IMR-90 (cell line): ENCODE data around the gene VTN. TPM values are rescaled to one million over a fixed set of nuclear protein-coding genes. Genes with fewer than 3 reads are reported as not detected.

ENCODE experiments used
- ATAC-seq: fragments of 200-7000 bp; cut with Tn5 transposase; 2 replicates; pipeline ENCODE4 v1.9.1; 2020; ENCODE audit warnings: low read depth, mild to moderate bottlenecking, moderate library complexity
- BruUV-seq: library from RNA; stranded (reverse); fragments of 400-500 nt; replicated peaks from 2 replicates; lab custom pipeline; 2021; lab: Mats Ljungman, UMichigan
- CTCF ChIA-PET: fragments of 300-600 bp; formaldehyde crosslinking; extraction: SDS; loops from one replicate; lab custom pipeline; 2021; ENCODE audit warnings: antibody characterized with exemption; lab: Yijun Ruan, JAX
- POLR2A ChIA-PET: fragments of 300-600 bp; sonication (Branson Sonifier 250); formaldehyde crosslinking; loops from one replicate; lab custom pipeline; 2022; ENCODE audit warnings: antibody characterized with exemption; ENCODE audit not compliant: unreplicated experiment; lab: Charles Lee
- DNase-seq: peaks from one replicate; pipeline ENCODE4 v3.0.0; 2013
- H2AFZ ChIP-seq: replicated peaks from 2 replicates; pipeline ENCODE3; 2013; ENCODE audit warnings: low read length, mild to moderate bottlenecking; ENCODE audit not compliant: poor library complexity
- H2AK5ac ChIP-seq: 2 replicates; pipeline ENCODE4 v1.6.1; 2013; ENCODE audit warnings: low read depth, low read length, inconsistent platforms
- H2AK9ac ChIP-seq: replicated peaks from 2 replicates; pipeline ENCODE3; 2013; ENCODE audit warnings: mild to moderate bottlenecking, low read depth, low read length, moderate library complexity; ENCODE audit not compliant: poor library complexity
- H2BK120ac ChIP-seq: 2 replicates; pipeline ENCODE4 v1.6.1; 2013; ENCODE audit warnings: low read depth, low read length, inconsistent platforms
- H2BK15ac ChIP-seq: 3 replicates; pipeline ENCODE4 v1.6.1; 2013; ENCODE audit warnings: low read depth, low read length, inconsistent platforms
- H2BK20ac ChIP-seq: 2 replicates; pipeline ENCODE4 v1.6.1; 2013; ENCODE audit warnings: low read depth, mild to moderate bottlenecking, inconsistent platforms, low read length, moderate library complexity
- H2BK5ac ChIP-seq: 2 replicates; pipeline ENCODE4 v1.6.1; 2013; ENCODE audit warnings: mild to moderate bottlenecking, low read depth, low read length, inconsistent platforms; ENCODE audit not compliant: poor library complexity, severe bottlenecking
- H3K14ac ChIP-seq: replicated peaks from 2 replicates; pipeline ENCODE4 v1.6.1; 2013; ENCODE audit warnings: low read depth, low read length, inconsistent platforms
- H3K18ac ChIP-seq: 2 replicates; pipeline ENCODE4 v1.6.1; 2013; ENCODE audit warnings: low read depth, low read length, control low read depth
- H3K23ac ChIP-seq: 2 replicates; pipeline ENCODE4 v1.6.1; 2013; ENCODE audit warnings: low read depth, low read length, inconsistent platforms
- H3K27ac ChIP-seq: 2 replicates; pipeline ENCODE4 v1.5.1; 2013; ENCODE audit warnings: mild to moderate bottlenecking, control low read depth, low read length; ENCODE audit not compliant: insufficient read depth
- H3K27me3 ChIP-seq: 2 replicates; pipeline ENCODE4 v1.6.1; 2013; ENCODE audit warnings: low read length; ENCODE audit not compliant: control insufficient read depth, insufficient read depth
- H3K36me3 ChIP-seq: 2 replicates; pipeline ENCODE4 v1.6.1; 2013; ENCODE audit warnings: low read length, mixed read lengths; ENCODE audit not compliant: control insufficient read depth, insufficient read depth
- H3K4ac ChIP-seq: 2 replicates; pipeline ENCODE4 v1.6.1; 2013; ENCODE audit warnings: low read depth, low read length, inconsistent platforms
- H3K4me1 ChIP-seq: 2 replicates; pipeline ENCODE4 v1.6.1; 2013; ENCODE audit warnings: low read length, mixed read lengths; ENCODE audit not compliant: control insufficient read depth, insufficient read depth
- H3K4me2 ChIP-seq: 2 replicates; pipeline ENCODE4 v1.6.1; 2013; ENCODE audit warnings: low read depth, mild to moderate bottlenecking, control low read depth, low read length, moderate library complexity
- H3K4me3 ChIP-seq: 2 replicates; pipeline ENCODE4 v1.5.1; 2013; ENCODE audit warnings: low read depth, mild to moderate bottlenecking, control low read depth, low read length, moderate library complexity; ENCODE audit not compliant: insufficient read depth
- H3K56ac ChIP-seq: 2 replicates; pipeline ENCODE4 v1.6.1; 2013; ENCODE audit warnings: low read length, inconsistent platforms; ENCODE audit not compliant: insufficient read depth; ENCODE audit errors: extremely low read depth
- H3K79me1 ChIP-seq, 2 experiments: 2 replicates each; pipeline ENCODE4 v1.6.1; 2013; ENCODE audit warnings: low read length in 2 of 2, inconsistent platforms in 1 of 2, low read depth in 1 of 2
- H3K9ac ChIP-seq: 2 replicates; pipeline ENCODE4 v1.6.1; 2013; ENCODE audit warnings: low read depth, low read length, control low read depth
- H3K9me1 ChIP-seq: 2 replicates; pipeline ENCODE4 v1.6.1; 2013; ENCODE audit warnings: low read length, inconsistent platforms; ENCODE audit not compliant: insufficient read depth
- H3K9me3 ChIP-seq: 2 replicates; pipeline ENCODE4 v1.6.1; 2013; ENCODE audit warnings: low read length; ENCODE audit not compliant: control insufficient read depth, insufficient read depth
- H4K20me1 ChIP-seq: 2 replicates; pipeline ENCODE4 v1.6.1; 2013; ENCODE audit warnings: low read length, inconsistent platforms; ENCODE audit not compliant: insufficient read depth
- H4K5ac ChIP-seq: 2 replicates; pipeline ENCODE4 v1.6.1; 2013; ENCODE audit warnings: mild to moderate bottlenecking, low read depth, low read length, control low read depth
- H4K8ac ChIP-seq, 2 experiments: 2 replicates each; pipeline ENCODE4 v1.6.1; 2013; ENCODE audit warnings: low read depth in 2 of 2, low read length in 2 of 2, control low read depth in 1 of 2, inconsistent platforms in 1 of 2
- H4K91ac ChIP-seq: 2 replicates; pipeline ENCODE4 v1.6.1; 2013; ENCODE audit warnings: low read depth, low read length, inconsistent platforms; ENCODE audit not compliant: insufficient read depth
- CEBPB ChIP-seq: IDR thresholded peaks from 2 replicates; pipeline ENCODE4 v1.6.1; 2012; ENCODE audit warnings: low read depth, low read length, improper control_type of control experiment
- RCOR1 ChIP-seq: IDR thresholded peaks from 2 replicates; pipeline ENCODE4 v1.6.1; 2012; ENCODE audit warnings: mild to moderate bottlenecking, low read length, improper control_type of control experiment; ENCODE audit not compliant: insufficient replicate concordance
- WGBS, 2 experiments: methylation state at CpG; one replicate each; pipeline versions ENCODE4 v1.1.5 to v1.1.7; 2013; ENCODE audit warnings: missing lambda C conversion rate in 2 of 2; ENCODE audit not compliant: insufficient read length in 1 of 2; ENCODE audit errors: extremely low coverage in 2 of 2; 5-methylcytosine and 5-hydroxymethylcytosine counted together
- dilution Hi-C: fragments of 300-500 bp; cut with HindIII; formaldehyde crosslinking; loops from one replicate; pipeline ENCODE4 v1.14.3; 2018; ENCODE audit warnings: low sequenced_read_pairs; ENCODE audit not compliant: unreplicated experiment
- in situ Hi-C: fragments of 300-500 bp; cut with MboI; formaldehyde crosslinking; loops from 3 replicates; pipeline ENCODE4 v1.14.3; 2019; ENCODE audit warnings: low sequenced_read_pairs, inconsistent platforms, mixed read lengths
- intact Hi-C: fragments of 100-400 bp; cut with micrococcal nuclease; formaldehyde crosslinking; loops from 2 replicates; pipeline ENCODE4 v1.10.0; 2022
- polyA plus RNA-seq, 3 experiments: library from polyadenylated mRNA; depleted of rRNA; stranded (reverse); fragments of >200 nt; gene quantifications; 2 replicates each; pipeline ENCODE4 v1.2.3, GENCODE V29; 2012; ENCODE audit warnings: low replicate concordance in 1 of 3
- total RNA-seq: library from RNA; depleted of rRNA; stranded (reverse); fragments of >200 nt; gene quantifications from 2 replicates; pipeline ENCODE4 v1.2.3, GENCODE V29; 2012

VTN gene
- total and polyA plus RNA-seq, 2 of the 4 experiments (the other 2 are of a cell fraction), result 0.18 to 1.0 TPM

DNA sequence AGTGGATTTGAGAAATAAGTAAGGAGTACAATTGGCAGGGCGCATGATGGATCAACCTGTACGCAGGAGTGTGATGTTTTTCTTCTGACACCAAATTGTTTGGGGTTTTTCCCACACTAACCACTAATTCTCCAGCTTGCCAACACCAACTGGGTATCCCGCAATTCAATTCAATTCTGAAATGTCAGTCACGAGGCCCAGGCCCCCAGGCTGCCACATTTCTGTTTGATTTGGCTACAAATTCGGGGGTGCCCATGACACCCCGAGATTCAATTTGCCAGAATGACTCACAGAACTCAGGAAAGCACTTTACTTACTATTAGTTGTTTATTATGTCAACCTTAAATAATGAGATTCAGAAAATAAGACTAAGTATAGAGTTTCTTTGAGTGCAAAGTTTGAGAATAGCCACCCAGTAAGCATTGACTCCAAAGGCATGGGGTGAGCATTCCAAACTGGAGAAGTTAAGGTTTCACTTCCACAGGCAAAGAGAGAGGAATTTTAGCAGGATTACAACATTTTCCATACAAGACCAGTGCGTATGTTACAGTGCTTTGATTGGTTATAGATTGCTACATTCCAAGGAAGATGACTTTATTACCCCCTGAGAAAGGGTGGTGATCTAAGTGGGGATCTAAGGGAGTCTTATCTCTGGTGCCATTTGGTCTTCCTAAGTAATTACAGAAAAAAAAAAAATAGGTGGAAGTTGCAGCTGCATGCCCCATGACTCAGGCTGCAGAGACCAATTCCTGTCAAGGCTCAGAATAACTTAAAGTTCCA is 24.4 kb upstream of the VTN start:
- in situ Hi-C loops, result no loop called here
- BruUV-seq, result no TSS peak
- peak; percentile 62; the same call in 1 of the 2 replicates for TF ChIP-seq CEBPB
- no peak for TF ChIP-seq RCOR1
- Histone ChIP-seq H4K20me1 (no peaks in the 10 kb centered on the region), H3K36me3 (peaks cover 38% of the 10 kb centered on the region), H3K4me1 (peaks cover 9% of the 10 kb centered on the region), H2AK9ac (no peak overlapping the region), H3K4me2 (no peak overlapping the region), H3K56ac (no peak overlapping the region), H4K8ac (no peak overlapping the region), H2AK5ac (no peak overlapping the region), H2BK5ac (no peak overlapping the region), H3K4me3 (no peak overlapping the region), H3K9me1 (peaks cover 18% of the 10 kb centered on the region; the same call in 1 of the 2 replicates), H3K27me3 (no peaks in the 10 kb centered on the region), H3K9ac (no peak overlapping the region), H4K5ac (no peak overlapping the region), H2BK120ac (no peak overlapping the region), H2BK20ac (no peak overlapping the region), H3K18ac (no peak overlapping the region), H3K27ac (peak overlapping the region; percentile 20; the same call in 1 of the 2 replicates), H2AFZ (no peak overlapping the region), H3K79me1 (no peaks in the 10 kb centered on the region), H2BK15ac (no peak overlapping the region), H3K9me3 (no peaks in the 10 kb centered on the region), H3K23ac (no peak overlapping the region), H3K14ac (no peak overlapping the region), H3K4ac (no peak overlapping the region), H4K91ac (no peak overlapping the region)
- ChIA-PET POLR2A (no interaction called here), CTCF (interaction anchor here (1.1 kb wide), 1 partner anchor 22 kb away, joined by 6 read pairs; no protein-coding TSS in a partner anchor)
- WGBS, 2 experiments, result no CpG with 5 or more reads among the region's 7 CpGs
- intact Hi-C loops, result no loop called here
- DNase-seq, result peak; percentile 64
- peak; percentile 84 for ATAC-seq
- dilution Hi-C loops, result no loop called here
